K562 (cell line): ENCODE data around the gene FOXJ1. TPM values are rescaled to one million over a fixed set of nuclear protein-coding genes. Genes with fewer than 3 reads are reported as not detected.
A peak's percentile ranks its signal among the peaks of the same experiment; 100 is the strongest.

Experiments used
- ATAC-seq: fragments of 200-7000 bp; cut with Tn5 transposase; 3 replicates; pipeline ENCODE4 v1.9.1; 2020; ENCODE audit warnings: moderate library complexity
- BruUV-seq: library from RNA; stranded (reverse); fragments of 400-500 nt; replicated peaks from 2 replicates; lab custom pipeline; 2021; lab: Mats Ljungman, UMichigan
- CTCF ChIA-PET: fragments of 300-600 bp; formaldehyde crosslinking; extraction: SDS; loops from one replicate; lab custom pipeline; 2021; ENCODE audit warnings: low intra/inter-chr PET ratio; lab: Yijun Ruan, JAX
- POLR2A ChIA-PET: fragments of 300-600, 350-650 bp; sonication (Branson Sonifier 250); formaldehyde crosslinking; extraction: SDS; loops from one replicate; lab custom pipeline; 2021; ENCODE audit warnings: antibody characterized with exemption, inconsistent platforms; lab: Yijun Ruan, JAX
- DNase-seq, 4 experiments: peaks; one replicate each; pipeline versions ENCODE4 v3.0.0 to v3.0.0-alpha.2; 2011 to 2018; ENCODE audit warnings: low spot score in 3 of 4, mixed read lengths in 3 of 4; ENCODE audit errors: extremely low read depth in 1 of 4
- FAIRE-seq: peaks from 2 replicates; lab custom pipeline; 2011; peaks lifted over from hg19 to GRCh38; lab: Jason Lieb, UNC
- H2AFZ ChIP-seq: 2 replicates; pipeline ENCODE4 v1.6.0; 2011; ENCODE audit warnings: low read depth, low read length, control low read depth, inconsistent platforms
- H3K27ac ChIP-seq: fragments of 200-600 bp; 3 replicates; pipeline ENCODE4 v1.8.0; 2011; ENCODE audit warnings: low read depth, mild to moderate bottlenecking, control low read depth, inconsistent platforms, low read length, moderate library complexity, mixed read lengths; ENCODE audit errors: extremely low read depth
- H3K27me3 ChIP-seq, 2 experiments: fragments of 300-600 bp in 1 of 2; 2 replicates in 1 of 2; 3 replicates in 1 of 2; pipeline versions ENCODE4 v1.6.0 to v1.8.0; 2011; ENCODE audit warnings: inconsistent platforms in 2 of 2, low read length in 2 of 2, mild to moderate bottlenecking in 1 of 2, mixed read lengths in 1 of 2, moderate library complexity in 1 of 2; ENCODE audit not compliant: control insufficient read depth in 2 of 2, insufficient read depth in 2 of 2
- H3K36me3 ChIP-seq: fragments of 300-600 bp; 3 replicates; pipeline ENCODE4 v1.8.0; 2011; ENCODE audit warnings: mild to moderate bottlenecking, low read length, inconsistent platforms; ENCODE audit not compliant: control insufficient read depth, insufficient read depth
- H3K4me1 ChIP-seq, 2 experiments: fragments of 200-600 bp in 1 of 2; replicated peaks in 1 of 2; 2 replicates in 1 of 2; 3 replicates in 1 of 2; pipeline versions ENCODE4 v1.5.1 to v1.8.0; 2011; ENCODE audit warnings: inconsistent platforms in 2 of 2, low read length in 2 of 2, mild to moderate bottlenecking in 1 of 2, mixed read lengths in 1 of 2, moderate library complexity in 1 of 2; ENCODE audit not compliant: control insufficient read depth in 2 of 2, insufficient read depth in 2 of 2
- H3K4me2 ChIP-seq: 2 replicates; pipeline ENCODE4 v1.6.1; 2011; ENCODE audit warnings: low read length, control low read depth, inconsistent platforms, mixed read lengths; ENCODE audit not compliant: insufficient read depth
- H3K4me3 ChIP-seq: fragments of 200-600 bp; sonication (generic), shearing (Covaris generic); 2 replicates; pipeline ENCODE4 v1.5.1; 2016; ENCODE audit warnings: control low read depth, inconsistent platforms
- H3K79me2 ChIP-seq: fragments of 200-600 bp; 3 replicates; pipeline ENCODE4 v1.8.0; 2011; ENCODE audit warnings: low read length, inconsistent platforms; ENCODE audit not compliant: control insufficient read depth, insufficient read depth
- H3K9ac ChIP-seq, 2 experiments: 2 replicates each; pipeline versions ENCODE4 v1.6.0 to v1.6.1; 2011; ENCODE audit warnings: low read depth in 2 of 2, low read length in 2 of 2, control low read depth in 1 of 2, inconsistent platforms in 1 of 2, mild to moderate bottlenecking in 1 of 2, mixed read lengths in 1 of 2; ENCODE audit not compliant: insufficient read depth in 1 of 2
- H3K9me1 ChIP-seq: one replicate; pipeline ENCODE4 v1.6.0; 2011; ENCODE audit warnings: inconsistent platforms, mild to moderate bottlenecking, low read length, moderate library complexity; ENCODE audit not compliant: control insufficient read depth, insufficient read depth
- H3K9me3 ChIP-seq: replicated peaks from 2 replicates; pipeline ENCODE4 v1.5.1; 2011; ENCODE audit warnings: low read depth, low read length, inconsistent platforms; ENCODE audit not compliant: control insufficient read depth, insufficient read depth
- H4K20me1 ChIP-seq: replicated peaks from 2 replicates; pipeline ENCODE4 v1.6.1; 2011; ENCODE audit warnings: low read length, inconsistent platforms, mixed read lengths; ENCODE audit not compliant: control insufficient read depth, insufficient read depth
- CBX3 ChIP-seq, 2 experiments: IDR thresholded peaks; 1 replicate in 1 of 2; 2 replicates in 1 of 2; pipeline ENCODE4 v1.6.1; 2012; ENCODE audit warnings: inconsistent platforms in 2 of 2, low read length in 2 of 2, borderline replicate concordance in 1 of 2, control low read depth in 1 of 2
- CHCHD3 ChIP-seq: fragments of 250-450 bp; sonication (Bioruptor Pico); IDR thresholded peaks from 2 replicates; pipeline ENCODE4 v2.1.2; 2022; ENCODE audit warnings: mild to moderate bottlenecking
- DIDO1 ChIP-seq: fragments of 450-650 bp; IDR thresholded peaks from 2 replicates; pipeline ENCODE4 v1.6.1; 2016; ENCODE audit warnings: low read depth, missing biosample characterization, missing genetic modification characterization
- EHMT2 ChIP-seq: fragments of 450-650 bp; IDR thresholded peaks from 2 replicates; pipeline ENCODE4 v1.6.1; 2018; ENCODE audit warnings: antibody characterized with exemption
- GABPB1 ChIP-seq: sonication (generic); formaldehyde crosslinking; IDR thresholded peaks from 2 replicates; pipeline ENCODE4 v1.8.0; 2022; ENCODE audit warnings: mild to moderate bottlenecking, missing genetic modification reagents
- L3MBTL2 ChIP-seq: fragments of 450-650 bp; IDR thresholded peaks from 2 replicates; pipeline ENCODE4 v1.6.1; 2016; ENCODE audit warnings: mild to moderate bottlenecking, moderate library complexity
- MYC ChIP-seq, 2 experiments: fragments of 250-450 bp in 1 of 2; sonication (Bioruptor Pico) in 1 of 2; IDR thresholded peaks; 2 replicates each; pipeline versions ENCODE4 v1.5.1 to v1.6.1; 2012 to 2021; ENCODE audit warnings: low read depth in 2 of 2, borderline replicate concordance in 1 of 2, improper control_type of control experiment in 1 of 2, low read length in 1 of 2, mild to moderate bottlenecking in 1 of 2, moderate library complexity in 1 of 2
- NFRKB ChIP-seq: fragments of 450-650 bp; IDR thresholded peaks from 2 replicates; pipeline ENCODE4 v1.6.1; 2016; ENCODE audit warnings: low read depth
- RFX1 ChIP-seq: fragments of 450-650 bp; IDR thresholded peaks from 2 replicates; pipeline ENCODE4 v1.6.1; 2016; ENCODE audit warnings: mild to moderate bottlenecking, moderate library complexity
- SRSF9 ChIP-seq: fragments of 200-400 bp; formaldehyde crosslinking; IDR thresholded peaks from 2 replicates; pipeline ENCODE4 v1.6.1; 2017; ENCODE audit warnings: low read depth, low read length, borderline replicate concordance
- ZBTB7A ChIP-seq: IDR thresholded peaks from 2 replicates; pipeline ENCODE4 v1.6.1; 2011; ENCODE audit warnings: low read depth, mild to moderate bottlenecking, low read length, moderate library complexity, borderline replicate concordance; ENCODE audit not compliant: control insufficient read depth
- WGBS: fragments of 100-300 bp; shearing (Covaris generic); methylation state at CpG from one replicate; pipeline ENCODE4 v1.1.6; 2016; ENCODE audit warnings: low coverage, mixed read lengths; ENCODE audit not compliant: insufficient coverage; ENCODE audit errors: missing lambda C conversion rate; 5-methylcytosine and 5-hydroxymethylcytosine counted together
- in situ Hi-C: fragments of 300-500 bp; cut with MboI; formaldehyde crosslinking; loops from 4 replicates; pipeline ENCODE4 v1.15.0; 2018; ENCODE audit warnings: inconsistent platforms, mixed read lengths
- intact Hi-C: fragments of 100-400 bp; cut with micrococcal nuclease; formaldehyde crosslinking; loops from 2 replicates; pipeline ENCODE4 v1.14.2; 2022
- polyA plus RNA-seq, 8 experiments: library from polyadenylated mRNA; depleted of rRNA in 4 of 8; stranded (reverse) in 5 of 8; unstranded in 3 of 8; fragments of >200 nt; fragmentation: Nextera tagmentation in 2 of 8; fragmentation: Illumina TruSeq in 1 of 8; extraction: Ambion mirVana in 2 of 8; extraction: Trizol in 1 of 8; gene quantifications; 2 replicates each; pipeline versions ENCODE4 v1.2.1 to v1.2.3, GENCODE V29; 2011 to 2014; ENCODE audit warnings: inconsistent platforms in 1 of 8, missing spikeins in 1 of 8
- total RNA-seq, 7 experiments: library from RNA; depleted of rRNA in 6 of 7; stranded (reverse); fragments of >200 nt in 6 of 7; fragmentation: Illumina TruSeq in 2 of 7; extraction: Trizol in 2 of 7; gene quantifications; 2 replicates each; pipeline versions ENCODE4 v1.2.1 to v1.2.3, GENCODE V29; 2011 to 2021; ENCODE audit warnings: low replicate concordance in 1 of 7
- TF ChIP-seq, protein P1 (sequence below): IDR thresholded peaks from 3 replicates; pipeline ENCODE4 v1.6.1; 2011; ENCODE audit warnings: borderline replicate concordance, mild to moderate bottlenecking, moderate library complexity; ENCODE audit not compliant: insufficient read length; ENCODE audit errors: extremely low read depth
- TF ChIP-seq, protein P2 (sequence below): IDR thresholded peaks from 2 replicates; pipeline ENCODE4 v1.6.1; 2011; ENCODE audit warnings: borderline replicate concordance, low read depth, mild to moderate bottlenecking, moderate library complexity, low read length; ENCODE audit not compliant: insufficient read depth, poor library complexity, severe bottlenecking
- TF ChIP-seq, protein P3 (sequence below), 3 experiments: IDR thresholded peaks in 2 of 3; conservative IDR thresholded peaks in 1 of 3; 2 replicates each; pipeline ENCODE4 v1.5.1; 2011 to 2012; ENCODE audit warnings: low read length in 3 of 3, mild to moderate bottlenecking in 3 of 3, control low read depth in 2 of 3, improper control_type of control experiment in 1 of 3, inconsistent platforms in 1 of 3, low read depth in 1 of 3, mixed read lengths in 1 of 3, moderate library complexity in 1 of 3; ENCODE audit not compliant: insufficient read depth in 2 of 3

The FOXJ1 gene
- total and polyA plus RNA-seq, 9 of the 15 experiments (the other 6 are each of a cell fraction or from before 2014, with no cell fraction given) = 0.07 TPM; not detected in 8

DNA sequence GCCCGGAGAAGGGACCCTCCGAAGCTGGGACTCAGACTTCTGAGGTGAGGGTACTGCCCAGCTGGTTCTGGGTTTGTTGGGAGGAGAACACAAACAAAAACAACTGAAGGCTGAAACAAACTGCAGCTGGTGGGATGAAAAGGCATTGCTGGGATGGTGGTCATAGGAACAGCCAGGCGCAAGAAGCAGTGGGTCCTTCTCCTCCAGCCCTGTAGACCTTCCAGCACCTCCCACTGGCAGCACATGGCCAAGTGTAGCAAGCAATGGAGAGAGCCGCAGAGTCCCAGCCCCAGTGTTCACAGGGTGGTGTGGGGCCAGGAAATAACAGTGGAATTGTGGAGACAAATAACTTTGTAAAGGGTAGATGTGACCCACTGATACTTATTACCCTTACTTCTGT lies 48.7 kb upstream of the FOXJ1 start:
- intact Hi-C loops = loop anchor here (5.0 kb wide), 1 partner anchor 33 kb away; no protein-coding TSS in a partner anchor
- Histone ChIP-seq H3K4me1 (peaks cover 35 to 44% of the 10 kb centered on the region in 2 experiments), H3K27ac (peak overlapping the region; percentile 55), H3K9me1 (no peaks in the 10 kb centered on the region), H3K9me3 (no peaks in the 10 kb centered on the region), H3K4me3 (no peak overlapping the region), H3K9ac (peak overlapping the region; percentile 50 to 77), H3K36me3 (peaks cover 15% of the 10 kb centered on the region; the same call in 1 of the 3 replicates), H3K79me2 (peaks cover 46% of the 10 kb centered on the region), H4K20me1 (no peaks in the 10 kb centered on the region), H2AFZ (peak overlapping the region; percentile 72), H3K27me3 (no peaks in the 10 kb centered on the region), H3K4me2 (peak overlapping the region; percentile 52)
- ATAC-seq = peak; percentile 85
- 46% methylated on average over 4 of the region's 4 CpGs for WGBS
- in situ Hi-C loops = no loop called here
- CTCF ChIA-PET = no interaction called here
- FAIRE-seq = peak; percentile 11
- no TSS peak for BruUV-seq
- DNase-seq = peak in 2 of 4 experiments; percentile 54 to 66
- POLR2A ChIA-PET = interaction anchor here (0.6 to 2.4 kb wide), 9 partner anchors 9 to 1452 kb away, joined by 3 to 12 read pairs (median 5); no protein-coding TSS in a partner anchor
- peak; percentile 69 for TF ChIP-seq RFX1
- TF ChIP-seq GABPB1 = no peak
- TF ChIP-seq NFRKB = 0 out of 2 replicates have a peak, but pooled peaks have one; percentile 37
- TF ChIP-seq SRSF9 = no peak
- 0 out of 2 replicates have a peak, but pooled peaks have one; percentile 23 for TF ChIP-seq L3MBTL2
- TF ChIP-seq, protein P1, sequence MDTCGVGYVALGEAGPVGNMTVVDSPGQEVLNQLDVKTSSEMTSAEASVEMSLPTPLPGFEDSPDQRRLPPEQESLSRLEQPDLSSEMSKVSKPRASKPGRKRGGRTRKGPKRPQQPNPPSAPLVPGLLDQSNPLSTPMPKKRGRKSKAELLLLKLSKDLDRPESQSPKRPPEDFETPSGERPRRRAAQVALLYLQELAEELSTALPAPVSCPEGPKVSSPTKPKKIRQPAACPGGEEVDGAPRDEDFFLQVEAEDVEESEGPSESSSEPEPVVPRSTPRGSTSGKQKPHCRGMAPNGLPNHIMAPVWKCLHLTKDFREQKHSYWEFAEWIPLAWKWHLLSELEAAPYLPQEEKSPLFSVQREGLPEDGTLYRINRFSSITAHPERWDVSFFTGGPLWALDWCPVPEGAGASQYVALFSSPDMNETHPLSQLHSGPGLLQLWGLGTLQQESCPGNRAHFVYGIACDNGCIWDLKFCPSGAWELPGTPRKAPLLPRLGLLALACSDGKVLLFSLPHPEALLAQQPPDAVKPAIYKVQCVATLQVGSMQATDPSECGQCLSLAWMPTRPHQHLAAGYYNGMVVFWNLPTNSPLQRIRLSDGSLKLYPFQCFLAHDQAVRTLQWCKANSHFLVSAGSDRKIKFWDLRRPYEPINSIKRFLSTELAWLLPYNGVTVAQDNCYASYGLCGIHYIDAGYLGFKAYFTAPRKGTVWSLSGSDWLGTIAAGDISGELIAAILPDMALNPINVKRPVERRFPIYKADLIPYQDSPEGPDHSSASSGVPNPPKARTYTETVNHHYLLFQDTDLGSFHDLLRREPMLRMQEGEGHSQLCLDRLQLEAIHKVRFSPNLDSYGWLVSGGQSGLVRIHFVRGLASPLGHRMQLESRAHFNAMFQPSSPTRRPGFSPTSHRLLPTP = peak; percentile 10
- TF ChIP-seq CHCHD3 (CRISPR knock-in tag) = no peak
- TF ChIP-seq DIDO1 (tag) = no peak
- peak in 1 of 2 experiments; percentile 38; a peak in 1 of 3 replicates for TF ChIP-seq CBX3 (IDR thresholded peaks at IDR 0.05; ENCODE audit: borderline replicate concordance in 1 of 2, low read length in 2 of 2)
- TF ChIP-seq, protein P2, sequence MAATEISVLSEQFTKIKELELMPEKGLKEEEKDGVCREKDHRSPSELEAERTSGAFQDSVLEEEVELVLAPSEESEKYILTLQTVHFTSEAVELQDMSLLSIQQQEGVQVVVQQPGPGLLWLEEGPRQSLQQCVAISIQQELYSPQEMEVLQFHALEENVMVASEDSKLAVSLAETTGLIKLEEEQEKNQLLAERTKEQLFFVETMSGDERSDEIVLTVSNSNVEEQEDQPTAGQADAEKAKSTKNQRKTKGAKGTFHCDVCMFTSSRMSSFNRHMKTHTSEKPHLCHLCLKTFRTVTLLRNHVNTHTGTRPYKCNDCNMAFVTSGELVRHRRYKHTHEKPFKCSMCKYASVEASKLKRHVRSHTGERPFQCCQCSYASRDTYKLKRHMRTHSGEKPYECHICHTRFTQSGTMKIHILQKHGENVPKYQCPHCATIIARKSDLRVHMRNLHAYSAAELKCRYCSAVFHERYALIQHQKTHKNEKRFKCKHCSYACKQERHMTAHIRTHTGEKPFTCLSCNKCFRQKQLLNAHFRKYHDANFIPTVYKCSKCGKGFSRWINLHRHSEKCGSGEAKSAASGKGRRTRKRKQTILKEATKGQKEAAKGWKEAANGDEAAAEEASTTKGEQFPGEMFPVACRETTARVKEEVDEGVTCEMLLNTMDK = no peak
- TF ChIP-seq MYC (IDR thresholded peaks at IDR 0.05; ENCODE audit: low read depth, low read length) = peak; percentile 42; the same call in 1 of the 2 replicates
- TF ChIP-seq MYC (CRISPR knock-in tag; IDR thresholded peaks at IDR 0.05; ENCODE audit: borderline replicate concordance, low read depth) = no peak
- TF ChIP-seq EHMT2 = 0 out of 2 replicates have a peak, but pooled peaks have one; percentile 55
- TF ChIP-seq, protein P3, sequence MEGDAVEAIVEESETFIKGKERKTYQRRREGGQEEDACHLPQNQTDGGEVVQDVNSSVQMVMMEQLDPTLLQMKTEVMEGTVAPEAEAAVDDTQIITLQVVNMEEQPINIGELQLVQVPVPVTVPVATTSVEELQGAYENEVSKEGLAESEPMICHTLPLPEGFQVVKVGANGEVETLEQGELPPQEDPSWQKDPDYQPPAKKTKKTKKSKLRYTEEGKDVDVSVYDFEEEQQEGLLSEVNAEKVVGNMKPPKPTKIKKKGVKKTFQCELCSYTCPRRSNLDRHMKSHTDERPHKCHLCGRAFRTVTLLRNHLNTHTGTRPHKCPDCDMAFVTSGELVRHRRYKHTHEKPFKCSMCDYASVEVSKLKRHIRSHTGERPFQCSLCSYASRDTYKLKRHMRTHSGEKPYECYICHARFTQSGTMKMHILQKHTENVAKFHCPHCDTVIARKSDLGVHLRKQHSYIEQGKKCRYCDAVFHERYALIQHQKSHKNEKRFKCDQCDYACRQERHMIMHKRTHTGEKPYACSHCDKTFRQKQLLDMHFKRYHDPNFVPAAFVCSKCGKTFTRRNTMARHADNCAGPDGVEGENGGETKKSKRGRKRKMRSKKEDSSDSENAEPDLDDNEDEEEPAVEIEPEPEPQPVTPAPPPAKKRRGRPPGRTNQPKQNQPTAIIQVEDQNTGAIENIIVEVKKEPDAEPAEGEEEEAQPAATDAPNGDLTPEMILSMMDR (IDR thresholded peaks at IDR 0.05 in 2 of 3, conservative IDR thresholded peaks at IDR 0.05 in 1 of 3; ENCODE audit: insufficient read depth in 2 of 3, low read depth in 1 of 3, low read length in 3 of 3) = peak; percentile 28 to 51 (median 43); a peak in 5 of 6 replicates
- TF ChIP-seq ZBTB7A = 0 out of 2 replicates have a peak, but pooled peaks have one; percentile 30
